SK-N-DZ (cell line): Measurements from ENCODE around the gene NAT8.
A peak's percentile ranks its signal among the peaks of the same experiment; 100 is the strongest.
"Not testable (repeated sequence)": the region's sequence is repeated elsewhere in the genome, so short reads cannot be mapped to it uniquely, and the experiment has no call there.

Experiments
- DNase-seq: peaks from one replicate; pipeline ENCODE4 v3.0.0-alpha.2; 2015; ENCODE audit warnings: low spot score

Gene NAT8

DNA sequence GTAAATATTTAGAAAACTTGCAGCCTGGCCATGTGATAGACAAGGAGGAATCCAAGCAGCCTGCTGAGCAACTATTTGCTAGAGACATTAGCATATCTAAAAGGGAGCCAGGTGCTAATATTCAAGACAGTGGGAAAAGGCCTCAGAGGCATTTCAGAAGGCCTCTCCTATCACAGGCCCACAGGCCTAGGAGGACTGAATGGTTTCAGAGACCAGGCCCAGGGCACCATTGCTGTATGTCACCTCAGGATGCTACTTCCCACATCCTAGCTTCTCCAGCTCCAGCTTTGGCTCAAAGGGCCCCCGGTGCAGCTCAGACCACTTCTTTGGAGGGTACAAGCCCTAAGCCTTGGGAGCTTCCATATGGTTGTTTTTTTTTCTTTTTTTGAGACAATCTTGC is 3.8 kb downstream of the NAT8 start:
- DNase-seq: no peak

DNA sequence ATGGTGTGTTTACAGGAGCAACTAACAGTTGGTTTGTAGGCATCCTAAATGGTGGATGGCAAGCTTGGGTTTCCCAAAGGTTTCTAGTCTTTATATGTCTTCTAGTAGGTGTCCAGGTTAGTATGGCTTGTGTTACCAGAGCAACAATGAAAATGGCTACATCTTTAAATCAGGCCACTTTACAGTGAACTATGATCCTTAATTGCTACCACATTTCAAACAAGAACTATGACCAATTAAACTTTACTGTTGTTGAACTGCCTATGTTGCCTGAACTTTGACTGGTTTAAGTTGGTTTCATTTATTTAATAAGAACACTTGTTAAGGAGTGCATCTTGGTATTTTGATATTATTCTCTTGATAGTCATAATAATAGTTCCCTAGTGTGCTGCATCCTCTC is 5.2 kb downstream of the NAT8 start:
- DNase-seq: not testable (repeated sequence)

DNA sequence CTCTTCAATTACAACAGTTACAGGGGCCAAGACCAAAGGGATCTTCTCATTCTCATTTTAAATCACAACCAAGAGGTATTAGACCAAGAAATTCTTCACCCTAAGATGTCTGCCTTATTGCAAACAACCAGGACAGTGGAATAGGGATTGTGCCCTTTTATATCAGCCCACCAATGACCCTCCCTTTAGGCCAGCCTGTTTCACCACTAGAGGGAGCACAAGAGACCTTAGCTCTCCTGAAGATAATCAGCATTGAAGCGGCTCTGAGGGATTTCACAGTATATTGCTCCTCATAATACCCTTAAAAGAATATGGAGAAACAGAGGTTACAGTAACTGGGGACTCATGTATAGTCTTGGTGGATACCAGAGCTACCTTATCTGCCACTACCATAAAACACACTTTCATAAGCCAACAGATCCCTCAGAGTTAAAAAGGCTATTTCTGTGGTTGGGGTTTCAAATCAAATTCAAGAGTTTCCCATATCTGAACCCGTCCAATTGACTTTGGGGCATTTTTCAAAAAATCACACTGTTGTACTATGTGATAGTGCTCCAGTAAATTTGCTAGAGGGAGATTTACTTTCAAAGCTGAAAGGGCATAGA is 11.5 kb downstream of the NAT8 start:
- DNase-seq: peak; percentile 4

DNA sequence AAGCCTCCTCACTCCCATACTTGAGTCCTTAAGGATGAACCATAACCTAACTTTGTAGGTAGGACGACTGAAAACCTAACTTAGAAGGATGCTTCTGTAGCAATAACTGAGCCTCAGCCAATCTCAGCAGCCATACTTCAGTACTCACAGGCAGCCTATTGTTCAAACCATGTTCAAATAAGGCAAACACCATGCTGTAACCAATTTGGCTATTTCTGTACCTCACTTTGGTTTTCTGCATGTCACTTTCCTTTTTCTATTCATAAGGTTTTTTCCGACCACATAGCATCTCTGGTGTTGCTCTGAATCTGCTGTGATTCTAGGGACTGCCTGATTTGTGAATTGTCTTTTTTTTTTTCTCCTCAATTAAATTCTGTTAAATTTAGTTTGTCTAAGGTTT is 13.7 kb downstream of the NAT8 start:
- not testable (repeated sequence) for DNase-seq

DNA sequence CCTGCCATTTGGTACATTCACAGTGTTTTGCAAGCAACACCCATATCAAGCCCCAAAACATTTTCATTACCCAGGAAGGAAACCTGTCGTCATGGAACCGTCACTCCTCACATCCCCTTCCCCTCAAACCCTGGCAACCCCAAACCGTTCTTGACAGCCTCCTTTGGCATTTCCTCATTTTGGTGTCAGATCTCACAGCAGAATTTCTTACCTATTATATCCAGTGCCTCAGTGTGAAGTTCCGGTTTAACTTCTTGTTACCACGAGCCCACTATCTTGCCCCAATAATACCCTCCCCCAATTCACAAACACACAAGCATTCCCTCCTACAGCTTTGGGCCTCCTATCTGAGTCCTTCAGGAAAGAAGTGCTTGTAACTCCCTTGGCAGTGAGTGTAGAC is 16.0 kb downstream of the NAT8 start:
- DNase-seq: not testable (repeated sequence)

DNA sequence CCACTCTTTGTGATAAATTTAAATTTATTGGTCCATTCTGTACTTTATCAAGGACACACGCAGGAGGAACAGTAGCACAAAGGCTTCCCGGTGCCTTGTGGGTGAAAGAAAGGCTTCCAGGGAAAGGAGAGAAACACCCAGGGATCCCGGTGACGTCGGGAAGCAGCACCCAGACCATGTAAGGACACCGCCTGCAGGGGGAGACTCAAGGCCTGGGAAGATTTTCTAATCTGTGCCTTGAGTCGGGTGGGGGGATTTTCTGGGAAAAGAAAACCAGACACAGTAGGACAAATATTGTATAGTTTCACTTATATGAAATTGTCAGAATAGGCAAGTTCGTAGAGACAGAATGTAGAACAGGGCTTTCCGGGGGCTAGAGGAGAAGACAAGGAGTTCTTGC is 17.6 kb downstream of the NAT8 start:
- not testable (repeated sequence) for DNase-seq

DNA sequence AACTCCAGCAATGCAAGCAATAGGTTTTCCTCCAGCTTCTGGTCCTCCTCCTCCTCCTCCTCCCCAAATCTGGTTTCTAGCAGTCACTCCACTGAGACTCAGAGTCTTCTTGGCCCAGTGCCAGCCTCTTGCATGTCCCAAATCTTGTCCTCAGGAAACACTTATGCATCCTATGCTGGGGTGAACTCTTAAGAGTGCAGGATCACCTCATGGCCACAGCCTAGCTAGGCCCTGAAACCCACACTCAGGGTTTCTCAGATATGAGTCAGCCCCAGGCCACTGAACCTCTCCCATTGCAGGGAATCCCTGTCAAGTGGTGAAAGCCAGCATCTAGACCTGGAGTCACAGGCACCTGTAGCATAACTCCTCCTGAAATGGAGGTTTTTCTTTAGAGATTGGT is 18.2 kb downstream of the NAT8 start:
- not testable (repeated sequence) for DNase-seq

DNA sequence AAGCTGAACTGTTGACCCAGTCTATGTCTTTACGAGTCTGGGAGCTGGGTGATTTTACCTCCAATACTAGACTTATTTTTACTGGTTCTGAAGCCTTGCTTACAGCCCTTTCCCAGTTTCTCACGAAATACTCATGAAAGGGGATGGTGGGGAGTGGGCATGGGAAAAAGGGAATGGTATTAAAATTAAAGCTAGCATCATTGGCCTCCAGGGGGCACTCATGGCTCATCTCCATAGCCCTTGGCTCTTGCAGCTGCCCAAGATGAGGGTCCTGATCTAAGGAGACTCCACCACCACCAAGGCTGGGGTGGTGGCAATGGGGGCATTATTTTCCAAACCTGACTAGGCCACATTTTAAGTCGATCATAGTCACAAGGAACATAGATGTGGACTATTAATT is 22.3 kb downstream of the NAT8 start:
- peak; percentile 4 for DNase-seq

DNA sequence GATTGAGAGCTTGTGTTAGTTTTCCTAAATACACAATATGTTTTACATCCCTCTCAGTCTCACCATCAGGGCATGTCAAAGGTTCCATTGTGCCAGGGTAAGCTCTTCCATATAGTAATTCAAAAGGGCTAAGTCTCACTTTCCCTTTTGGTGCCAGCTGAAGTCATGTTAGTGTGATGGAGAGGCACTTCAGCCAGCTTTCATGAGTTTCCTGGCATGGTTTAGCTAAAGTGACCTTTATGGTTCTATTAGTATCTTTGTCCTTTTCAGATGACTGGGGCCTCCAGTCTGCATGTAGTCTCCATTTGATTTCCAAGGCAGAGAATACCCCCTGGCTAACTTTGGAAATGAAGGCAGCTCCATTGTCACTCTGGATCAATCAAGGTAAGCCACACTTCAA is 27.2 kb downstream of the NAT8 start:
- DNase-seq: no peak

DNA sequence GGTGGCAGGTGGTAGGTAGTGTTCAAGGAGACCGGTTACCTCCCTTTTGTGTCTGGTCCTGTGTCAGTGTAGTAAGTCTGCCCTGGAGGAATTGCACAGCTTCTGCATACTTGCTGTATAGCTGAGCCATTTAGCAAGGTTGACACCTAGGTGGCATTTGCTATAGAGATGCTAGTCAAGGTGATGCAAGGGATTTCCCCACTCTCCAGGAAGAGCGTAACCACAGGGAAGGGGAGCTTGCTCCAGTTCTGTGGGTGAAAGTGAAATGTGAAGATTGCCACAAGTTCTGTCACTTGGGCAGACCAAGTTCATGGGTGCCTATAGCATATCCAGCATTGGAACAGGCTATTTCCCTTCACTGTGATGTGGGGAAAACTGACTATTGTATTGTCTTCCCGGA is 28.1 kb downstream of the NAT8 start:
- no peak for DNase-seq

DNA sequence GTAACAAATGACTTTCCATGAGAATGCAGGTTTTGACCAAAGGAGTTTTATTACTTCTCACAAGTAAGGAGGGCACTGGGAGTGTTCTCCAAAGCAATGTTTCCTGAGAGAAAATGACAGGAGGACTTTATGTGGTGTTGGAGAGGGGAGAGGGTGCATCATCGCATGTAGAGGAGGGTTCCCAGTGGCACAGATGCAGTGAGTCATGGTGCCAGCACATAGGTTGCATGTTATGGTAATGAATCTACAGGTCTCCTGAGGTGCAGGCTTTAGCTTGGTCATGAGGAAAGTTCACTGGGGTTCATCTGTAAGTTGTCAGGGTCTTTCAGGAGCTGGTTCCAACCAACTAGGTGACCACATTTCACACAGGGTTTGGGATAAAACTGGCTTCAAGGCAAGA is 30.4 kb downstream of the NAT8 start:
- no peak for DNase-seq

DNA sequence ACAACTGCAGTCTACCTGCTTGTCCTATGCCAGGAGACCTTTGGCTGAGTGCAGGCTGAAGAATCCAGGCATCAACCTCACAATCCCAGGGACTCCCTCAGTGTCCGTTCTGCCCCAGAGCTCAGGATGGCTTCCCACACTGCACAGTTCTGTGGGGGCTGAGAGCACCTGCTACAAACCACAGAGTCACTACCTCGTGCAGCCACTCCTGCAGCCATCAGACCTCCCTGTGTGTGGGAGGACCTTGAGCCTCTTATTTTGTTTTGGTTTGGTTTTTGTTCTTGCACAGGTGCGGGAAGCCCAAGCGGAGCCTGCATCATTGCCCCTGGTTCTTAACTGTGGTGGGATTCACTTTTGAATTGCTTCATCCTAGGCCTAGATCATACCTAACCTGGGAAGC is 31.0 kb downstream of the NAT8 start:
- no peak for DNase-seq

DNA sequence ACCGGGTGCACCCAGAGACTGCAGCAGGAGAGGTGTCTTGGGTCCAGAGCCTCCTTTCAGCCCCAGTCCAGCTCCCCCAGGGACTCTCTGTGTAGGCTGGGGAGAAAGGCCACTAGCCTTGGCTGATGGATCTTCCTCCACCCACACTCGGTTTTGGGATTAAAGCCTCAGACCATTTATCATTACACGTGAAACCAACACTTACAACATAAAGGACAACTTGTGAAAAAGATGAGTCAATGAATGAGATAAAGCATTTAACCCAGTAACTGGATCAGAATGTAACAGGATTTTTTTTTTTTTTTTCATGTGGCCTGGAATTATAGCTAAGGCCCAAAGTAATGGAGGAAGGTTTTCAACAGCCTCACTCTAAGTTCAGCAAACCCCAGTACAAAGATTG is 32.1 kb downstream of the NAT8 start:
- DNase-seq: no peak

DNA sequence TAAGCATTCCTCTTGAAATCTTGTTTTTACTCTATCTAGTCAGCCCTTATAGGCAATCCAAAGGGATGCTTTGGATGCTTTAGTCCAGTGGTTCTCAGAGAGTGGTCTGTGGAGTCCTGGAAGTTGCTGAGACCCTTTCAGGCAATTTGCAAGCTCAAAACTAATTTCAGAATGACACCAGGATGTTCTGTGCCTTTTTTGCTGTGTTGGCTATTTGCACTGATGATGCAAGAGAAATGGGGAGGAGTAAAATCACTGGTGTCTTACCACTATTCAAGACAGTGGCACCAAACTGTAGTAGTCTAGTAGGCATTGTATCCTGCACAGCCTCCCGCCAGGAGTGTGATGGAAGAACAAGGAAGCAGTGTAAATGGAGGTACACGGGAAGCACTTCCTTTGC is 37.6 kb downstream of the NAT8 start:
- not testable (repeated sequence) for DNase-seq

DNA sequence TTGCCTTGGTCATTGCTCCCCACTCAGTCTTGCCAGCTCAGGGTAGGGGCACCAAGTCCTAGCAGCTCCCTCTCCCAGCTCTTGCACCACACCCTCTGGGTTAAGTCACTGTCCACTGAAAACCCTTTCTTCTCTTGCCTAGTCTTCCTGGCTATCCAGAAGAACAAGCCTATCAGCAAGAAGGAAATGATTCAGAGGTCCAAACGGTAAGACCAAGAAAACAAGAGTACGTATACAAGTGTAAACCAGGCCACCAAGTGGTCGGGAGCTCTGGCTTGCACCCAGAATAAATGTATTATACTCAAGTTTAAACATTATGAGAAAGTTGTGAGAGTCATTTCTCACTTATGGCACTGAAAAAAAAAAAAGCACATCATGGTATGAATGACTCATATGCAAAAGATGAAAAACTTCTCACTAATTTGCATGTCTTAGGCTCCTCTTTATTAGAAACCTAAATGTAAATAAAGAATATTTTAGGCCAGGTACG is 39.1 kb downstream of the NAT8 start:
- DNase-seq: not testable (repeated sequence)

DNA sequence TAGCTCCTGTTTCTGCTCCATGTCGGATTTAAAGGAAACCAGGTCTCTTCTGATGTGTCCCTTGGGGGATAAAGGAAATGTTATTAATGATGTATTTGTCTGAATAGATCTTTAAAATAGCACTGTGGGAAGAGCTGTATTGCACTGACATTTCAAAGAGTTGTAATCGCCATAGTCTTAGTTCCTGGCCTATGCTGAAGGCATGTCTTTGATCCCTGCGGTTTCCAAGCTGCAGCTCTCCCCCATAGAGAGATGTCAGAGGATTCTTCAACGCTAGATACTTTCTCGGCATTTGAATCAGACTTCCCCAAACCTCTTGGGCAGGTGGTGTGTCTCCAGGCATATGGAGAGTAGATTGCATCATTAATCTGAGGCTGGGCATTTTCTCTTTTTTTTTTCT is 40.4 kb downstream of the NAT8 start:
- no peak for DNase-seq

DNA sequence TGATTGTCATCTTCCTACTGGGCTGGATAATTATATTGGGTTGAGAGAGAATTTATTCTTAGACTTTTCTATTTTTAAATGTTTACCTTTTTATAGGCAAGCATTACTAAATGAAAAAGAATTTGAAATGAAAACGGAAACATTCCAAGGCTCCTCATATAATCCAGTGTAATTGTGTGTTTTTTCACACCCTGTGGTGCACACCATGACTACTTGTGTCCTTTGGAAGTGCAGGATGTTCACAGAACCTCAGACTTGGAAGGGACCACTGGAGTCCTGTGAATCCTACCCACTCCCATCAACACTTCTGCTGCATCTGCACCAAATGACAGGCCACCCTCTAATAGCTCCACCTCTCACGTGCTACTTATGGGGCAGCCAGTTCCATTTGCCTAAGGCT is 48.0 kb downstream of the NAT8 start:
- no peak for DNase-seq

DNA sequence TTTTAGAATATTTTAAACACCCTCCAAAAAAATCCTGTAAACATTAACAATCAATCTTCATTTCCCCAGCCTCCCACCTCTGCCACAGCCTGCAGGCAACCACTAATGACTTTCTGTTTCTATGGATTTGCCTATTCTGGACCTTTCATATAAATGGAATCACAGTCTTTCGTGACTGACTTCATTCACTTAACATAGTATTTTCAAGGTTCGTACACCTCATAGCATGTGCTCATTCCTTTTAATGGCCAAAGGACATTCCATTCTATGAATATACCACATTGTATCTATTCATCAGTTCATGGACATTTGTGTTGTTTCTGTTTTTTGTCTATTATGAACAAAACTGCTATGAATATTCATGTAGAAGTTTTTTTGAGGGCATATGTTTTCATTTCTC is 48.5 kb downstream of the NAT8 start:
- DNase-seq: no peak
